IMR-90 (cell line): Measurements from ENCODE around the gene TAAR9.

Experiments
- BHLHE40 ChIP-seq: fragments of 150-350 bp; IDR thresholded peaks from 2 replicates; pipeline ENCODE4 v1.6.1; 2016; ENCODE audit warnings: mild to moderate bottlenecking, low read depth, low read length
- CEBPB ChIP-seq: IDR thresholded peaks from 2 replicates; pipeline ENCODE4 v1.6.1; 2012; ENCODE audit warnings: low read depth, low read length, improper control_type of control experiment
- CHD1 ChIP-seq: IDR thresholded peaks from 2 replicates; pipeline ENCODE4 v1.6.1; 2012; ENCODE audit warnings: low read depth, low read length, improper control_type of control experiment
- FOS ChIP-seq: fragments of 150-350 bp; IDR thresholded peaks from 2 replicates; pipeline ENCODE4 v1.6.1; 2016; ENCODE audit warnings: low read depth, low read length
- MAZ ChIP-seq: IDR thresholded peaks from 2 replicates; pipeline ENCODE4 v1.6.1; 2012; ENCODE audit warnings: low read depth, mild to moderate bottlenecking, low read length, improper control_type of control experiment, moderate library complexity, borderline replicate concordance
- MXI1 ChIP-seq: IDR thresholded peaks from 2 replicates; pipeline ENCODE4 v1.6.1; 2012; ENCODE audit warnings: low read depth, mild to moderate bottlenecking, low read length, moderate library complexity, borderline replicate concordance
- POLR2A ChIP-seq: IDR thresholded peaks from 2 replicates; pipeline ENCODE4 v1.6.1; 2012; ENCODE audit warnings: mild to moderate bottlenecking, low read depth, low read length
- RAD21 ChIP-seq: IDR thresholded peaks from 2 replicates; pipeline ENCODE4 v1.6.1; 2012; ENCODE audit warnings: low read length, improper control_type of control experiment
- RCOR1 ChIP-seq: IDR thresholded peaks from 2 replicates; pipeline ENCODE4 v1.6.1; 2012; ENCODE audit warnings: mild to moderate bottlenecking, low read length, improper control_type of control experiment; ENCODE audit not compliant: insufficient replicate concordance
- RFX5 ChIP-seq: IDR thresholded peaks from 2 replicates; pipeline ENCODE4 v1.8.0; 2012; ENCODE audit warnings: low read depth, mild to moderate bottlenecking, low read length, moderate library complexity
- SMC3 ChIP-seq: fragments of 150-350 bp; IDR thresholded peaks from 2 replicates; pipeline ENCODE4 v1.6.1; 2016; ENCODE audit warnings: low read depth, mild to moderate bottlenecking, antibody characterized with exemption, low read length, moderate library complexity
- TF ChIP-seq, protein P1 (sequence below): conservative IDR thresholded peaks from 2 replicates; pipeline ENCODE4 v1.5.1; 2012; ENCODE audit warnings: mild to moderate bottlenecking, low read depth, low read length, improper control_type of control experiment
- TF ChIP-seq, protein P2 (sequence below): fragments of 150-350 bp; IDR thresholded peaks from 2 replicates; pipeline ENCODE4 v1.6.1; 2017; ENCODE audit warnings: mild to moderate bottlenecking, antibody characterized with exemption, low read length, low read depth
- TF ChIP-seq, protein P3 (sequence below): fragments of 150-350 bp; IDR thresholded peaks from 2 replicates; pipeline ENCODE4 v1.6.1; 2016; ENCODE audit warnings: low read depth, mild to moderate bottlenecking, low read length, moderate library complexity, borderline replicate concordance

DNA sequence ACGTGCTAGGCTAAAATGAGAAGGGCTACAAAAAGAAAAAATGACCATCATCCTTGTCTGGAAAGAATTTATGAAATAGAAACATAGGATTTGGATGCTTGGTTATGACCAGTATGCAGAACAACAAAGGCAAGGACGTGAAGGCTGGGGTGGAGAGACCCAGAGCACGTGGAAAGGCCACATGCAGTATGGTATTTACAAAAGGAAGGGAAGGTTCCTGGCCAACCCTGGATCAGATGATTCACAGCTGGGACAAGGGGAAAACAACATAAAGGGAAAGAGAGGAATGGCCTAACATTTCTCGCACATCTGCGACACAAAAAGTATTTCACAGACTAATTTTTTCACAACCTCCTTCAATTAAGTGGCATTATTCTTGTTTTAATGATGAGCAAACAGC lies 33.3 kb upstream of the TAAR9 start:
- no peak for TF ChIP-seq POLR2A
- TF ChIP-seq, protein P1, sequence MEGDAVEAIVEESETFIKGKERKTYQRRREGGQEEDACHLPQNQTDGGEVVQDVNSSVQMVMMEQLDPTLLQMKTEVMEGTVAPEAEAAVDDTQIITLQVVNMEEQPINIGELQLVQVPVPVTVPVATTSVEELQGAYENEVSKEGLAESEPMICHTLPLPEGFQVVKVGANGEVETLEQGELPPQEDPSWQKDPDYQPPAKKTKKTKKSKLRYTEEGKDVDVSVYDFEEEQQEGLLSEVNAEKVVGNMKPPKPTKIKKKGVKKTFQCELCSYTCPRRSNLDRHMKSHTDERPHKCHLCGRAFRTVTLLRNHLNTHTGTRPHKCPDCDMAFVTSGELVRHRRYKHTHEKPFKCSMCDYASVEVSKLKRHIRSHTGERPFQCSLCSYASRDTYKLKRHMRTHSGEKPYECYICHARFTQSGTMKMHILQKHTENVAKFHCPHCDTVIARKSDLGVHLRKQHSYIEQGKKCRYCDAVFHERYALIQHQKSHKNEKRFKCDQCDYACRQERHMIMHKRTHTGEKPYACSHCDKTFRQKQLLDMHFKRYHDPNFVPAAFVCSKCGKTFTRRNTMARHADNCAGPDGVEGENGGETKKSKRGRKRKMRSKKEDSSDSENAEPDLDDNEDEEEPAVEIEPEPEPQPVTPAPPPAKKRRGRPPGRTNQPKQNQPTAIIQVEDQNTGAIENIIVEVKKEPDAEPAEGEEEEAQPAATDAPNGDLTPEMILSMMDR = no peak
- no peak for TF ChIP-seq BHLHE40
- TF ChIP-seq RFX5 = no peak
- TF ChIP-seq, protein P2, sequence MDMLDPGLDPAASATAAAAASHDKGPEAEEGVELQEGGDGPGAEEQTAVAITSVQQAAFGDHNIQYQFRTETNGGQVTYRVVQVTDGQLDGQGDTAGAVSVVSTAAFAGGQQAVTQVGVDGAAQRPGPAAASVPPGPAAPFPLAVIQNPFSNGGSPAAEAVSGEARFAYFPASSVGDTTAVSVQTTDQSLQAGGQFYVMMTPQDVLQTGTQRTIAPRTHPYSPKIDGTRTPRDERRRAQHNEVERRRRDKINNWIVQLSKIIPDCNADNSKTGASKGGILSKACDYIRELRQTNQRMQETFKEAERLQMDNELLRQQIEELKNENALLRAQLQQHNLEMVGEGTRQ = no peak
- no peak for TF ChIP-seq FOS
- TF ChIP-seq MXI1 = no peak
- no peak for TF ChIP-seq CEBPB
- no peak for TF ChIP-seq MAZ
- TF ChIP-seq SMC3 = no peak
- TF ChIP-seq, protein P3, sequence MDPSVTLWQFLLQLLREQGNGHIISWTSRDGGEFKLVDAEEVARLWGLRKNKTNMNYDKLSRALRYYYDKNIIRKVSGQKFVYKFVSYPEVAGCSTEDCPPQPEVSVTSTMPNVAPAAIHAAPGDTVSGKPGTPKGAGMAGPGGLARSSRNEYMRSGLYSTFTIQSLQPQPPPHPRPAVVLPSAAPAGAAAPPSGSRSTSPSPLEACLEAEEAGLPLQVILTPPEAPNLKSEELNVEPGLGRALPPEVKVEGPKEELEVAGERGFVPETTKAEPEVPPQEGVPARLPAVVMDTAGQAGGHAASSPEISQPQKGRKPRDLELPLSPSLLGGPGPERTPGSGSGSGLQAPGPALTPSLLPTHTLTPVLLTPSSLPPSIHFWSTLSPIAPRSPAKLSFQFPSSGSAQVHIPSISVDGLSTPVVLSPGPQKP = no peak
- no peak for TF ChIP-seq CHD1
- TF ChIP-seq RCOR1 = no peak
- no peak for TF ChIP-seq RAD21
